Muscle layer of duodenum (tissue), 2 donors: ENCODE results near the gene HTT-AS.

Source experiments
- H3K27ac ChIP-seq: one replicate; pipeline ENCODE4 v1.7.0; 2013; ENCODE audit warnings: mild to moderate bottlenecking, low read length
- H3K27me3 ChIP-seq: one replicate; pipeline ENCODE4 v1.7.0; 2013; ENCODE audit warnings: low read depth, mild to moderate bottlenecking, control low read depth, low read length
- H3K36me3 ChIP-seq, 2 donors: one replicate each; pipeline ENCODE4 v1.7.0; 2013; ENCODE audit warnings: low read length in 2 of 2, control low read depth in 1 of 2, mild to moderate bottlenecking in 1 of 2; ENCODE audit not compliant: insufficient read depth in 2 of 2, control insufficient read depth in 1 of 2
- H3K4me1 ChIP-seq, 2 donors: one replicate each; pipeline ENCODE4 v1.7.0; 2013; ENCODE audit warnings: low read length in 2 of 2, mild to moderate bottlenecking in 2 of 2, control low read depth in 1 of 2, moderate library complexity in 1 of 2; ENCODE audit not compliant: insufficient read depth in 2 of 2, control insufficient read depth in 1 of 2
- H3K4me3 ChIP-seq, 2 donors: one replicate each; pipeline ENCODE4 v1.7.0; 2013; ENCODE audit warnings: low read length in 2 of 2, low read depth in 1 of 2, mild to moderate bottlenecking in 1 of 2
- H3K9me3 ChIP-seq, 2 donors: one replicate each; pipeline ENCODE4 v1.7.0; 2013; ENCODE audit warnings: low read length in 2 of 2, control low read depth in 1 of 2, mild to moderate bottlenecking in 1 of 2; ENCODE audit not compliant: control insufficient read depth in 1 of 2
- donor health status: healthy.

HTT-AS gene

DNA sequence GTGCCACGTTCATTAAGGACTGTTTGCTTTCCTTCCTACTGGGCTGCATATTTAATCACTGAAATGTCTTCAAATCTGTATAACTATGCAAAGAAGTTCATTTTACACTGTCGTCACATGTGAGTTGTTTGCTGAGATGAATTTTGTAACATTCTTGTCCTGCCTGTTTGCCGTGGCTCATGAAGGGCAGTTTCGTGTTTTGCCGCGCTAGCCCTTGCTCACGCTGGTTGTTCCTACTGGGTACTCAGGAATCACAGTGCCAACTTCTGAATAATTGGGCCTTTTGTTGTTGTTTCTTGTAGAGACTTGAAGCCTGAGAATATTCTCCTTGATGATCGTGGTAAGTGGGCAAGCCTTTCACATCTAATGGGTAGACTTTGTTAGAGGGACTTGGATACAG is 52.2 kb downstream of the HTT-AS start:
- H3K27me3 ChIP-seq, result no peaks in the 10 kb centered on the region
- H3K4me3 ChIP-seq, result no peak overlapping the region
- H3K36me3 ChIP-seq, result no peaks in the 10 kb centered on the region
- no peak overlapping the region for H3K27ac ChIP-seq
- H3K4me1 ChIP-seq, result no peaks in the 10 kb centered on the region
- peaks cover 0 to 3% of the 10 kb centered on the region in 2 donors for H3K9me3 ChIP-seq

DNA sequence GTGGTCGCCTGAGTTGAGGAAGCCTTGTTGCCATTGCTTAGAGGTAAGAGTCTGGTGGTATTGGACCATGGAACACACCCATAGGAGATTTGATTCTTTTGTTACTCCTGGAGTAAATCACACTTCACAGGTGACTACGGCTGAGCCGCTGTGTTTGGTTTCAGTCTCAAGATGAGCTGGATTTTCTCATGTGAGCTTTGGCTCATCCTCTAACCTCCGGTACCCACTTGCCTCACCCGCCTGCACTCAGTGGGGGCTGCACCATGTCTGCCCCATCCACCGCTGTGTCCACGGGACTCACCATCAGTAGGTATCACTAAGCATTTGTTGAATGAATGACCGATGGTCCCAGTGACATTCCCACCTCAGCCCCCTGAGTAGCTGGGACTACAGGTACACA is 52.7 kb downstream of the HTT-AS start:
- Histone ChIP-seq H3K4me3 (no peak overlapping the region), H3K4me1 (no peaks in the 10 kb centered on the region), H3K36me3 (no peaks in the 10 kb centered on the region), H3K27ac (no peak overlapping the region), H3K27me3 (no peaks in the 10 kb centered on the region), H3K9me3 (peaks cover 0 to 3% of the 10 kb centered on the region in 2 donors)

DNA sequence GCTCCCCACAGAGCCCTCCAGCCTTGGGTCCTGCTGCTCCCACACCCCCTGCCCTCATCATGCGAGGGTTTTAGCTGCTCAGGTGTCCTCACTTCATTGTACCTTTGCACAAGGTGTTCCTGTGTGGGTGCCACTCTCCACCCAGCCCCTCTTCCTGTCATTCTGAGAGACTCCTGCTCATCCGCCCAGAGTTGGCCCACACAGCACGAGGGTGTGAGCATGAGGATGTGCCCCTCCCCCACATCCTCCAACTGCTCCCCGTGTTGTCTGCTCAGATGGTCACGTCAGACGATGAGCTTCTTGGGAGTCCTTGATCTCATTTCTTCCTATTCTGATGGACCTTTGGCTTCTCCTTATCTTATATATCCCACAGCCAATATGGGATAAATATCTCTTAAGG is 53.2 kb downstream of the HTT-AS start:
- no peaks in the 10 kb centered on the region for H3K36me3 ChIP-seq
- H3K27ac ChIP-seq, result no peak overlapping the region
- no peak overlapping the region for H3K4me3 ChIP-seq
- peaks cover 0 to 3% of the 10 kb centered on the region in 2 donors for H3K9me3 ChIP-seq
- H3K4me1 ChIP-seq, result no peaks in the 10 kb centered on the region
- H3K27me3 ChIP-seq, result no peaks in the 10 kb centered on the region

DNA sequence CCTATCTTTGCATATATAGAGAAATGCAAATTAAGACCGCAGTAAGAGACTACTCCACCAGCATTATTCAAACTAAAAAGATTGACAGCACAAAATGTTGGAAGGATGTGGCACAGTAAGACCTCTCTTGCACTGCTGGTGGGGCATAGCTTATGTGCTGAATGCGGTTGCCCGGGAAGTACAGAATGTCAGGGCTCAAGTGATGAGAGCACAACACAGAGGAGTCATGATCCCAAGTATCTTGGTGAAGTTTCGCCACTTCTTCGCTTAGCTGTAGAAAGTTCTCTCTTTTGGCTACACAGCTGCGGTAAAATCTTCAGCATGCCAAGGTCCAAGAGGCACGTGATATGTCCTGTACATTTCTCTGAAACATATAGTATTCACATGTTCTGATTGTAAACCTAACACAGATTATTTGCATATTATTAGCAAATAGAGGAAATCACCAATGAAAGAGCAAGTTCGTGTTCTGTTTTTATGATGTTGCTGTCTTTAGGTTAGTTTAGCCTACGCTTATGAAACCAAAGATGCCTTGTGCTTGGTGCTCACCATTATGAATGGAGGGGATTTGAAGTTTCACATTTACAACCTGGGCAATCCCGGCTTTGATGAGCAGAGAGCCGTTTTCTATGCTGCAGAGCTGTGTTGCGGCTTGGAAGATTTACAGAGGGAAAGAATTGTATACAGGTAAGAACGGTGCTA is 55.0 kb downstream of the HTT-AS start:
- H3K4me3 ChIP-seq, result no peak overlapping the region
- no peak overlapping the region for H3K27ac ChIP-seq
- no peaks in the 10 kb centered on the region for H3K36me3 ChIP-seq

DNA sequence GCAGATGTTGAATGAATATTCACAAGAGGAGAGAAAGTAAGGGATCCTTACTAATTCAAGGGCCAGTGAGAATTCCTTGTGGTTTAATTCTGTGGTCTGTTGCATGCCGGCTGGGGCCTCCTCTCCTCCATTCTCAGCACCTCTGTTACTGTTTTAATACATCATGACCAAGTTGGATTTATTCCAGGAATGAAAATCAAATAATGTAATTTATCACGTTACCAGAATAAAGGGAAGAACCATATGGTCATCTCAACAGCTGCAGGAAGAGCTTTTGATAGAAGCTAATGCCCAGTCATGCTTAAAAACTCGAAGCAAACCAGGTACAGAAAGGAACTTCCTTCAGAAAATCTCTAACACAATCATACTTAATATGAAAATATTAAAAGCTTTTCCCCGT is 56.8 kb downstream of the HTT-AS start:
- no peaks in the 10 kb centered on the region for H3K27me3 ChIP-seq
- no peak overlapping the region for H3K4me3 ChIP-seq
- no peak overlapping the region for H3K27ac ChIP-seq
- no peaks in the 10 kb centered on the region for H3K9me3 ChIP-seq
- no peaks in the 10 kb centered on the region for H3K36me3 ChIP-seq
- no peaks in the 10 kb centered on the region for H3K4me1 ChIP-seq

More for the DNA sequence above, 55.0 kb downstream of the HTT-AS start:
- H3K27me3 ChIP-seq, result no peaks in the 10 kb centered on the region
- peaks cover 0 to 3% of the 10 kb centered on the region in 2 donors for H3K9me3 ChIP-seq
- H3K4me1 ChIP-seq, result no peaks in the 10 kb centered on the region

DNA sequence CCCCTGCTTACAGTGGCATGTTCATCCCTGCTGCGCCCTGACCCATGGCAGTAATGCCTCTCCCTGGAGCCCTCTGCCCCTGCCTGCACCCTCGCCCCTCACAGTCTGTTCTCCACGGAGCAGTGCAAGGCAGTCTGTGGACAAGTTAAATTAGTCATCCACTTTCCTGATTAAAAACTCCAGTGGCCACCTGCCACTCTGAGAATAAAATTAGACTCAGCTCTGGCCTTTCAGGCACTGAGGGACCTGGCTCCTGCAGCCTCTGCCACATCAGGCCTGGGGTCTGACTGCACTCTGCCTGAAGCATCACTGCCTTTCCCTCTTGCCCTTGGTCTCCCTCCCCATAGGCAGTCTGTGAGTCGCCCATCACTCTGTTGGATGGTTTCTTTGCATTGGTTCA is 57.4 kb downstream of the HTT-AS start:
- Histone ChIP-seq H3K27me3 (no peaks in the 10 kb centered on the region), H3K27ac (no peak overlapping the region), H3K4me1 (no peaks in the 10 kb centered on the region), H3K4me3 (no peak overlapping the region), H3K9me3 (no peaks in the 10 kb centered on the region), H3K36me3 (no peaks in the 10 kb centered on the region)

DNA sequence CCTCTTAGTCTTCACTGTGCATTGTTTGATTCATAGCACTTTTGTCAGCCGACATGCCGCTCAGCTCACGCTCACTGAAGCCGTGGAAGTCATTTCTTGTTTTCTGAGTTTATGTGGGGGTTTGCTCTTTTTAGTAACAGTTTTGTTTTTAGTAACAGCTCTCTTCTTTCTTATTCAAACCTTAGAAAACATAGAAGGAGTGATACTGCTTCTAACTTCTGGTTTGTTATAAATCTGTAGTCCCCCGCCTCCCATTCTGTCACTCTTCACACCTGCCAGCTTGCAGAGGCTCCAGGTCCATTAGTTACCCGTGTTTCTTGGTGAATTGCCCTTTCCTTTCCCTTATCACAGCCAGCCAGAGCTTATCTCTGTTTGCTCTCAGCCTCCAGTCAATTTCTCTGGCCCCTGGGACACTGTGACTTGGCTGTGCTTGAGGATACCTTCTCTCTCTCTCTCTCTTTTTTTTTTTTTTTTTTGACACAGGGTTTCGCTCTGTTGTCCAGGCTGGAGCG is 60.4 kb downstream of the HTT-AS start:
- Histone ChIP-seq H3K36me3 (no peaks in the 10 kb centered on the region), H3K4me3 (no peak overlapping the region), H3K4me1 (no peaks in the 10 kb centered on the region), H3K9me3 (no peaks in the 10 kb centered on the region), H3K27ac (no peak overlapping the region), H3K27me3 (no peaks in the 10 kb centered on the region)
